Activated CD4-positive, alpha-beta memory T cell treated with anti-CD3 and anti-CD28 coated beads for 36 hours (primary cell): ENCODE data around the gene RYR2. TPM values are rescaled to one million over a fixed set of nuclear protein-coding genes. Genes with fewer than 3 reads are reported as not detected.

ENCODE experiments used
- CTCF ChIA-PET: fragments of 350-600 bp; sonication (Branson Sonifier 250); formaldehyde crosslinking; loops from one replicate; lab custom pipeline; 2021; ENCODE audit warnings: antibody characterized with exemption, inconsistent platforms; lab: Charles Lee
- POLR2A ChIA-PET: fragments of 350-600 bp; sonication (Branson Sonifier 250); formaldehyde crosslinking; loops from one replicate; lab custom pipeline; 2021; ENCODE audit warnings: antibody characterized with exemption; lab: Charles Lee
- DNase-seq: peaks from one replicate; pipeline ENCODE4 v3.0.0-alpha.2; 2020
- H3K27ac Mint-ChIP-seq: one replicate; pipeline ENCODE4 v1.8.0; 2021; ENCODE audit warnings: mixed read lengths
- H3K27me3 Mint-ChIP-seq: one replicate; pipeline ENCODE4 v1.8.0; 2021; ENCODE audit warnings: mixed read lengths
- H3K36me3 Mint-ChIP-seq: one replicate; pipeline ENCODE4 v1.8.0; 2021; ENCODE audit warnings: mixed read lengths
- H3K4me1 Mint-ChIP-seq: one replicate; pipeline ENCODE4 v1.8.0; 2021; ENCODE audit warnings: low read depth, mixed read lengths
- H3K4me3 Mint-ChIP-seq: one replicate; pipeline ENCODE4 v1.8.0; 2021; ENCODE audit warnings: mild to moderate bottlenecking, mixed read lengths
- H3K9me3 Mint-ChIP-seq: one replicate; pipeline ENCODE4 v1.8.0; 2021; ENCODE audit warnings: mixed read lengths
- intact Hi-C: fragments of 100-400 bp; cut with micrococcal nuclease; formaldehyde crosslinking; loops from one replicate; pipeline ENCODE4 v1.15.1; 2023
- total RNA-seq, 2 experiments: library from RNA; stranded (reverse); gene quantifications; one replicate each; pipeline ENCODE4 v1.2.3, GENCODE V29; 2021

The RYR2 gene
- total RNA-seq, 2 experiments from 2014 or later: 0.02 TPM

DNA sequence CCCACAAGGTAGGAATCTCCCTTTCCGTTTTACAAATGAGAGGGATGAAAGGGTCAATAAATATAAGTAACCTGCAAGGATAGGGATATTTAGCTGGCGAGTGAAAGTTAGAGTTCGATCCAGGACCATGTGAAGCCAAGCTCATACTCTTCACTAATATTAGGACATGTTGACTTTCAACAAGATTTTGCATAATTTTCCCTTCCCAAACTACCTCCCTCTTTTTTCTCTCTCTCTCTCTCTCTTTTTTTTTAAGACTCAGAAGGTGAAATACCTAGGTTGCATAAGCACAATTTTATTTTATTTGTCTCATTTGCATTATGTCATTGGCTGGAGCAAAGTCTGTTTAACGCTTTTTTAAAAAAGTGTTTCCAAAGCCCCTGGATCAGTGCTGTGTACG, 29.6 kb upstream of the RYR2 start:
- Mint-ChIP-seq H3K27me3 (peaks cover 3% of the 10 kb centered on the region), H3K36me3 (no peaks in the 10 kb centered on the region), H3K4me1 (no peaks in the 10 kb centered on the region), H3K9me3 (no peaks in the 10 kb centered on the region), H3K4me3 (no peak overlapping the region), H3K27ac (no peak overlapping the region)
- intact Hi-C loops: no loop called here
- POLR2A ChIA-PET: no interaction called here
- DNase-seq: no peak
- CTCF ChIA-PET: no interaction called here

DNA sequence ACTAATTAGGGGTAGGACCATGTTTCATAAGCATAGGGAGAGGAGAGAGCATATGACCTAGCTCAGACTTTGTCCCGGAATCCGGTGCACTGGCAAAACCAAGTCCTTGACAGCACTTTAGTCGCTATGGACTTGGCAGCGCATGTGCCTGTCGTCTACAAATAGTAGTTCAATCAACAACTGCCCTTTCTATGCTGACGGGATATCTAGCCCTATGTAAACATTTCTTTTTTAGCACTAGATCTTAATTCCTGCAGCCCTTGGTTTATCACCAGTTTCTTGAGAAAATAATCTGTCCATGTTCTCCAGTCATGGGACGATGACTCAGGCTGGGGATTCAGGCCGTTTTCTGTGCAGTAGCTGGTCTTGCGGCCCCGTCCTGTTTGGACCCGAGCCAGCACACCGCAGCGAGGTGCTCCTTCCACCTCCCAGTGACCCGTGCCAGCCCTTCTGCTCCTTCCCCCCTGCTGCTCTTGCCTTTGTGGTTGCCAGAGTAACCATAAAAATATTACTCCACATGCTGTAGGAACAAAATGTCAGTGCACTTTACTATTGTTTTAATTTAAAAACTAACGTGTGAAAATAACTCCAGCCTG, 29.1 kb upstream of the RYR2 start:
- intact Hi-C loops: no loop called here
- H3K27ac Mint-ChIP-seq: no peak overlapping the region
- DNase-seq: no peak
- no peaks in the 10 kb centered on the region for H3K36me3 Mint-ChIP-seq
- H3K9me3 Mint-ChIP-seq: no peaks in the 10 kb centered on the region
- POLR2A ChIA-PET: no interaction called here
- H3K4me1 Mint-ChIP-seq: no peaks in the 10 kb centered on the region
- no peak overlapping the region for H3K4me3 Mint-ChIP-seq
- CTCF ChIA-PET: no interaction called here
- H3K27me3 Mint-ChIP-seq: peaks cover 3% of the 10 kb centered on the region

DNA sequence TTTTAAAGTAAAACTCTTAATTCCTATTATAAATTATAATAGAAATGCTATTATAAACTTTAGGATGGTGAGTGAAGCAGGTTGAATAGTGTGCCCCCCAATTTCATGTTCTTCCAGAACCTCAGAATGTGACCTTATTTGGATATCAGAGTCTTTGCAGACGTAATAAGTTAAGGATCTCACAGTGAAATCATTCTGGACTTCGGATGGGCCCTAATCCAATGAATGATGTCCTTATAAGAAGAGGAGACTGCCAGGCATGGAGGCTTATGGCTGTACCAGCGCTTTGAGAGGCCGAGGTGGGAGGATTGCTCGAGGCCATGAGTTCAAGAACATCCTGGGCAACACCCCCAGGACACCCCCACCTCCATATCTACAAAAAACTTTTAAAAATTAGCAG, 28.4 kb upstream of the RYR2 start:
- no peaks in the 10 kb centered on the region for H3K36me3 Mint-ChIP-seq
- no peak overlapping the region for H3K27ac Mint-ChIP-seq
- CTCF ChIA-PET: no interaction called here
- H3K9me3 Mint-ChIP-seq: no peaks in the 10 kb centered on the region
- H3K4me3 Mint-ChIP-seq: no peak overlapping the region
- peaks cover 3% of the 10 kb centered on the region for H3K27me3 Mint-ChIP-seq
- intact Hi-C loops: no loop called here
- DNase-seq: no peak
- POLR2A ChIA-PET: no interaction called here
- no peaks in the 10 kb centered on the region for H3K4me1 Mint-ChIP-seq

DNA sequence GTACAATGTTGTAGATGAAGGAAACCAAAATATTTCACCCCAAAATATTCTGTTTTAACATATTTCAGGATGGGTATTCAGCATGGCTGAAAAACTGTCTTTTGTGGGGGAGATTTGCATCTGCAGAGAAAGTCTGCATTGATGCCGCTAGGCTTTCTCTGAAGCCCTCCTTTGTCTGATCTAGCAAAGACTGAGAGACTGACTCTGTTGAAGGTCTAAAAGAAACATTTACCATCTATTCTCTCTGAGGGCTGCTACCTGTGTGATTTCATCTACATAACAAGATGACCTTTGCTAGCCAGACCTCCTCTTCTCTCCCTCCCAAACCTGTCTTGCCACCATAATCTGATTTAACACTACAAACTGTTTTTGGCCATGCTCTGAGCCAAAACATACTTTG, 25.4 kb upstream of the RYR2 start:
- ChIA-PET POLR2A (no interaction called here), CTCF (no interaction called here)
- intact Hi-C loops: no loop called here
- H3K36me3 Mint-ChIP-seq: no peaks in the 10 kb centered on the region
- H3K4me1 Mint-ChIP-seq: no peaks in the 10 kb centered on the region
- H3K4me3 Mint-ChIP-seq: no peak overlapping the region
- DNase-seq: no peak
- no peaks in the 10 kb centered on the region for H3K9me3 Mint-ChIP-seq
- H3K27me3 Mint-ChIP-seq: peaks cover 3% of the 10 kb centered on the region
- no peak overlapping the region for H3K27ac Mint-ChIP-seq

DNA sequence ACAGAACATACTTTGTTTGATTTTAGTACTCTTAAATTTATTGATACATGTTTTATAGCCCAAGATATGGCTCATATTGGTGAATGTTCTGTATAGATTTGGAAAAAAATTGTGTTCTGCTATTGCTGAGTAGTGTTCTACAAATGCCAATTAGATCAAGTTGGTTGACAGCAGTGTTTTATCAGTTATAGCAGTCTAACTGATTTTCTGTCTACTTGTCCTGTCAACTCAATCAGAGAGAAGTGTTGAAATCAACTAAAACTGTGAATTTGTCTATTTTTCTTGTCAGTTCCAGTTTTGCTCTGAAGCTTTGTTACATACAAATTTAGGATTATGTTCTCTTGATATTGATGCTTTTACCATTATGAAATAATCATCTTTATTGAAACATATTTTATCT, 23.1 kb upstream of the RYR2 start:
- POLR2A ChIA-PET: no interaction called here
- no peak for DNase-seq
- no peaks in the 10 kb centered on the region for H3K9me3 Mint-ChIP-seq
- H3K27me3 Mint-ChIP-seq: peaks cover 2% of the 10 kb centered on the region
- H3K4me3 Mint-ChIP-seq: no peak overlapping the region
- CTCF ChIA-PET: no interaction called here
- no peak overlapping the region for H3K27ac Mint-ChIP-seq
- intact Hi-C loops: no loop called here
- no peaks in the 10 kb centered on the region for H3K4me1 Mint-ChIP-seq
- H3K36me3 Mint-ChIP-seq: no peaks in the 10 kb centered on the region

DNA sequence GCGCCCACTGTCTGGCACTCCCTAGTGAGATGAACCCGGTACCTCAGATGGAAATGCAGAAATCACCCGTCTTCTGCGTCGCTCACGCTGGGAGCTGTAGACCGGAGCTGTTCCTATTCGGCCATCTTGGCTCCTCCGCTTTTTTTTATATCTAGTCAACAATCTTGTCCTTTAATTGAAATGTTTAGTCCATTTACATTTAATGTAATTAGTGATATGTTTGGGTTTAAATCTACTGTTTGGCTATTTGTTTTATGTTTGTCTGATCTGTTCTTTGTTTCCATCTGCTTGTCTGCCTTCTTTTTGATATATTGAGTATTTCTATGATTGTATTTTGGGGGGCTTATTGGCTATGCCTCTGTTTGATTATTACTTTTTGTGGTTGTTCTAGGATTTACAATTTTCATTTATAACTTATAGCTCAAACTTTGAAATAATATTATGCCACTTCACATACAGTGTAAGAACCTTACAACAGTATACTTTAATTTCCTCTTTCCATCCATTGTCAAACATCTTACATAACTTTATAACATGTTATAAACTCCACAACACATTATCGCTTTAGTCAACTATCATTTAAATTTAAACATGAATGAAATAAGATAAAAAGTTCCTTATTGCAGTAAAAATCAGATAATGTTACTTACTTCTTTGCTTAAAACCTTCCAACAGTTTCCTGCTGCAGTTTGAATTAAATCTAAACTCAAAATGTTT, 16.5 kb upstream of the RYR2 start:
- Mint-ChIP-seq H3K27me3 (peaks cover 6% of the 10 kb centered on the region), H3K36me3 (peaks cover 3% of the 10 kb centered on the region), H3K4me3 (no peak overlapping the region), H3K4me1 (no peaks in the 10 kb centered on the region), H3K9me3 (peaks cover 5% of the 10 kb centered on the region), H3K27ac (no peak overlapping the region)
- ChIA-PET CTCF (no interaction called here), POLR2A (no interaction called here)
- no peak for DNase-seq
- intact Hi-C loops: no loop called here

DNA sequence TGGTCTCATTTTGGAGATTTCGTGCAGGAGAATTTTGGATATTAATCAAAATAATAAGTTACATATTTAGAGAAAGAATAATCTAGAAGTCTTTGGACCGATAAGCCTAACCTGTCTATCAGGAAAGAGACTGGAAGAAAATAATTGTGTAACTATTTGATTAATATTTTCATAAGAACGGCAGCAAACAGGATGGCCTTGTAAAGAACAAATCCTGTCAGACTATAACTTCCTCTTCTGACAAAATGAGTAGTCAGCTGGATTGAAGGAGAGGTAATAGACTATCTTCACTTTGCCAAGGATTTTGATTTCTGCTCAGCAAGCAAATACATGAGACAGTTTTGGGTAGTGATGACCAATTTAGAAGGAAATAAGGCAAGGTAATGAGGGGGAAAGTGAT, 12.7 kb upstream of the RYR2 start:
- ChIA-PET CTCF (no interaction called here), POLR2A (no interaction called here)
- Mint-ChIP-seq H3K9me3 (peaks cover 5% of the 10 kb centered on the region), H3K27me3 (peaks cover 9% of the 10 kb centered on the region), H3K36me3 (peaks cover 3% of the 10 kb centered on the region), H3K4me3 (no peak overlapping the region), H3K4me1 (no peaks in the 10 kb centered on the region), H3K27ac (no peak overlapping the region)
- intact Hi-C loops: no loop called here
- DNase-seq: no peak

DNA sequence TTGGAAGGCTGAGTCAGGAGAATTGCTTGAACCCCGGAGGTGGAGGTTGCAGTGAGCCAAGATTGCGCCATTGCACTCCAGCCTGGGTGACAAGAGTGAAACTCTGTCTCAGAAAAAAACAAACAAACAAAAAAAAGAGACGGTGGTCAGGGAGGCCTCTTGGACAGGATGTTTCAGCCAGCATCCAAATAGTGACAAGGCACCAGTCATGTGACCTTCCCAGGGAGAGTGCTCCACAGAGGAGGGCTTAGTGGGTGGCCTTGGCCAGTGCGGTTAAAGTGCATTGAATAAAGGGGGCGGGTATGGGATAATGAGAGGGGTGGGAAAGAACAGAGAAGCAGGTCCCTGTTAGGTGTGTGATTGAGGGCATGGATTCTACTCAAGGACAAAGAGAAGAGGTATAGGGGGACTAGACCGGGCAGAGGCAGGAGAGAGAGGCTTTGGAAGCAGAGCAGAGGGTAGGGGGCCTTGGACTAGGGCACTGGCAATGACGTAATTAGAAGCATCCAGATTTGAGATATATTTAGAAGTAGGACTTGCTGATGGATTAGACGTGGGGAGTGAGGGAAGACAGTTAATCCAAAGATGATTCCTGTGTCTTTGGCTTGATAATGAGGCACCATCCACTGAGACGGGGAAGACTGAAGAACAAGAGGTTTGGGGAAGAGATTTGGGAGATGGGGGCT, 12.0 kb upstream of the RYR2 start:
- no peak for DNase-seq
- Mint-ChIP-seq H3K27me3 (peaks cover 9% of the 10 kb centered on the region), H3K36me3 (peaks cover 3% of the 10 kb centered on the region), H3K4me3 (no peak overlapping the region), H3K9me3 (peaks cover 5% of the 10 kb centered on the region), H3K27ac (no peak overlapping the region), H3K4me1 (no peaks in the 10 kb centered on the region)
- POLR2A ChIA-PET: no interaction called here
- intact Hi-C loops: no loop called here
- CTCF ChIA-PET: no interaction called here

DNA sequence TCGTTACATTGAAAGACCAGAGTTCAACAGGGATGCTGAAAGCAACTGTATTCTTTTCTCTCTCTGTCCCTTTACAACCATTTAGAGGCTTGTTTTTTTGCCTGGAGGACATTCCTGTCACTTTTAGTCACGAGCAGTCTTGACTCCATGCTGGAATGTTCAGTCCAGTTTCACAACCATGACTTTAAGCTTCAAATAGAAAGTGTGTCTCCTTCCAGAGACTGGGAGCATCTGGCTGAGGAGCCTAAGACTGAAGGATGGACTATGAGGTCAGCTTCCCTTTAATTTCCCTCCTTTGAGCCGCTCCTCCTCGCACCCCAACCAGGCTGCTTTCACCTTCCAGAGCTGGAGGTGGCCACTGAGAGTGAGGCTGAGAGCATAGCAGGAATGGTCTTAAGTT, 10.5 kb upstream of the RYR2 start:
- Mint-ChIP-seq H3K9me3 (no peaks in the 10 kb centered on the region), H3K36me3 (no peaks in the 10 kb centered on the region), H3K4me1 (no peaks in the 10 kb centered on the region), H3K27me3 (peaks cover 9% of the 10 kb centered on the region), H3K4me3 (no peak overlapping the region), H3K27ac (no peak overlapping the region)
- no peak for DNase-seq
- ChIA-PET CTCF (no interaction called here), POLR2A (no interaction called here)
- intact Hi-C loops: no loop called here

DNA sequence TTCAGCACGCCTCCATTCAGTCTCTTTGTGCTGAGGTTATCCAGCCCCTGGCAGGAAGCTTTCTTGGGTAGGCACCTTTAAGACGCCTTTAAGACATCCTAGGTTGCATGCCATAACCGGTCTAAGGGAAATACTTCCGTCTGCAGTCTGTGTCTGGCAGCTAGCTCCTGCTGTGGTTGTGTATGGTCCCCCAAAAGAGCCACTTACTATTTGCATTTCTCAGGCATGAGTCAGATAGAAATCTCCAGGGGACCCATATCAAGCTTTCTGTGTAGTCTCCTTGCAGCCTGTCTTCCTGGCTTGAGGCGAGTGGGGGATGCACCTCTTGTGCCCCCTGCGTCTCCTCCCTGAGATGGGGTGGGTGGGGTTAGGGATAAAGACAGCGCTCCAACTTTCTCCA, 10.0 kb upstream of the RYR2 start:
- Mint-ChIP-seq H3K27me3 (peaks cover 9% of the 10 kb centered on the region), H3K4me1 (no peaks in the 10 kb centered on the region), H3K9me3 (no peaks in the 10 kb centered on the region), H3K36me3 (no peaks in the 10 kb centered on the region), H3K4me3 (no peak overlapping the region), H3K27ac (no peak overlapping the region)
- intact Hi-C loops: no loop called here
- ChIA-PET CTCF (no interaction called here), POLR2A (no interaction called here)
- DNase-seq: no peak

DNA sequence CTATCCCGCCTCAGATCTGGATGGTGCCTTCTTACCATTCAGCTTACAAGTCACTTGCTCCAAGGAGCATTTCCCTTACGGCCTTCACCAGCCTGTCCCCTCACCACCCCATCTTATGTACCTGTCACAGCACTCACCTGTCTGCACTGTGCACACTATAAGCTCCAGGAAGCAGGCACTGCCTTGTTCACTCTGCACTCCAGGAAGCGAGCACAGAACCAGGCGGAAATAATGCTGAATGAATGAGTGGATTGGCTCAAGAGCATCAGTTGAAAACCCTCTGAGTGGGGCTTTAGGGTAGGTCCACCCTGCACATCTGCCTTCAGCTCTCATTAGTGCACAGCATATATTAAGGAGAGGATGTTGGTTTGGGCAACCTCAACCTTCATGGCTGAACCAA, 8.9 kb upstream of the RYR2 start:
- DNase-seq: no peak
- Mint-ChIP-seq H3K36me3 (no peaks in the 10 kb centered on the region), H3K9me3 (no peaks in the 10 kb centered on the region), H3K27ac (no peak overlapping the region), H3K4me3 (no peak overlapping the region), H3K27me3 (peaks cover 6% of the 10 kb centered on the region), H3K4me1 (no peaks in the 10 kb centered on the region)
- POLR2A ChIA-PET: no interaction called here
- CTCF ChIA-PET: no interaction called here
- intact Hi-C loops: no loop called here

DNA sequence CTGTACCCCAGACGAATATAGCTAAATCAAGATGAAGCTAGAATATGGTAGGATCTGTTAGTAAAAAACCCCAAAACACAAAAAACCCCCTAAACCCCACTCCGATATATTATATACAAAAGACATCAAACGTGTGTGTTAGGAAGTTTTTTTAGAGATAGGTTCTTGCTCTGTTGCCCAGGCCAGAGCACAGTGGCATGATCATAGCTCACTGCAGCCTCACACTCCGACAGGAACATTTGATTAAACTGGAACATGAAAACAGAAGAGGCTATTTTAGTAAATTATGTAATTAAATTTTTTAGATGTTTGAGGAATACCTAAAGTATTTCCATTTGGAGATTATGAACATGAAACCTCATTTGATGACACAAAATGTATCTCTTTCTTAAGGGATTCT, 8.2 kb upstream of the RYR2 start:
- Mint-ChIP-seq H3K27ac (no peak overlapping the region), H3K9me3 (no peaks in the 10 kb centered on the region), H3K4me3 (no peak overlapping the region), H3K27me3 (peaks cover 10% of the 10 kb centered on the region), H3K4me1 (no peaks in the 10 kb centered on the region), H3K36me3 (no peaks in the 10 kb centered on the region)
- POLR2A ChIA-PET: no interaction called here
- CTCF ChIA-PET: no interaction called here
- intact Hi-C loops: no loop called here
- no peak for DNase-seq

DNA sequence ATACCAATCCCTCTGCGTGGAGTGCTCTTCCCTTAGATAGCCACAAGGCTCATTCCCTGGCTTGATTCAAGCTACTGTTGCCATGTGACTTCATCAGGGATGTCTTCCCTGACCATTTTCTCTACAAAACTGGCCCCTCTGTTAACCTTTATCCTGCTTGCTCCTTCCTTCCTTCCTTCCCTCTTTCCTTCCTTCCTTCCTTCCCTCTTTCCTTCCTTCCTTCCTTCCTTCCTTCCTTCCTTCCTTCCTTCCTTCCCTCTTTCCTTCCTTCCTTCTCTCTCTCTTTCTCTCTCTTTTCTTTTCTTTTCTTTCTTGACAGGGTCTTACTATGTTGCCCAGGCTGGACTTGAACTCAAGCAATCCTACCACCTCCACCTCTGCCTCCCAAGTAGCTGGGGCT, 6.2 kb upstream of the RYR2 start:
- intact Hi-C loops: no loop called here
- H3K27ac Mint-ChIP-seq: no peak overlapping the region
- no peak overlapping the region for H3K4me3 Mint-ChIP-seq
- POLR2A ChIA-PET: no interaction called here
- no peaks in the 10 kb centered on the region for H3K9me3 Mint-ChIP-seq
- H3K4me1 Mint-ChIP-seq: no peaks in the 10 kb centered on the region
- CTCF ChIA-PET: no interaction called here
- no peaks in the 10 kb centered on the region for H3K36me3 Mint-ChIP-seq
- no peak for DNase-seq
- H3K27me3 Mint-ChIP-seq: peaks cover 14% of the 10 kb centered on the region
